Natural killer cell (primary cell): ENCODE results near the gene PTP4A2. TPM values are rescaled to one million over a fixed set of nuclear protein-coding genes. Genes with fewer than 3 reads are reported as not detected.
"Not testable (repeated sequence)": the region's sequence is repeated elsewhere in the genome, so short reads cannot be mapped to it uniquely, and the experiment has no call there.

ENCODE experiments used
- ATAC-seq, 3 donors: fragments of 150-1000 bp in 2 of 3; fragments of 200-7000 bp in 1 of 3; cut with Tn5 transposase; 1 replicate in 1 of 3; 2 replicates in 2 of 3; pipeline ENCODE4 v1.10.0; 2021; ENCODE audit warnings: mild to moderate bottlenecking in 2 of 3, moderate library complexity in 2 of 3
- DNase-seq, 2 donors: peaks; one replicate each; pipeline versions ENCODE4 v3.0.0 to v3.0.0-alpha.2; 2013 to 2021; ENCODE audit warnings: mixed read lengths in 1 of 2
- H3K27ac ChIP-seq: one replicate; pipeline ENCODE4 v1.5.1; 2013; ENCODE audit warnings: mild to moderate bottlenecking, low read length
- H3K27me3 ChIP-seq: one replicate; pipeline ENCODE4 v1.6.1; 2013; ENCODE audit warnings: low read length; ENCODE audit not compliant: control insufficient read depth, insufficient read depth
- H3K36me3 ChIP-seq: one replicate; pipeline ENCODE4 v1.6.1; 2013; ENCODE audit warnings: low read length; ENCODE audit not compliant: control insufficient read depth, insufficient read depth
- H3K4me1 ChIP-seq: one replicate; pipeline ENCODE4 v1.6.1; 2013; ENCODE audit warnings: low read length; ENCODE audit not compliant: control insufficient read depth, insufficient read depth
- H3K4me3 ChIP-seq: one replicate; pipeline ENCODE4 v1.5.1; 2013; ENCODE audit warnings: low read length
- H3K9me3 ChIP-seq: one replicate; pipeline ENCODE4 v1.6.1; 2013; ENCODE audit warnings: low read length; ENCODE audit not compliant: control insufficient read depth, insufficient read depth
- H3K27ac Mint-ChIP-seq, 2 donors: one replicate each; pipeline ENCODE4 v1.8.0; 2022; ENCODE audit warnings: mild to moderate bottlenecking in 2 of 2, mixed read lengths in 2 of 2, moderate library complexity in 1 of 2
- H3K27me3 Mint-ChIP-seq, 2 donors: one replicate each; pipeline ENCODE4 v1.8.0; 2022; ENCODE audit warnings: low read depth in 2 of 2, mixed read lengths in 2 of 2
- H3K36me3 Mint-ChIP-seq: one replicate; pipeline ENCODE4 v1.8.0; 2022; ENCODE audit warnings: mixed read lengths
- H3K4me1 Mint-ChIP-seq, 2 donors: one replicate each; pipeline ENCODE4 v1.8.0; 2022; ENCODE audit warnings: mixed read lengths in 2 of 2
- H3K4me3 Mint-ChIP-seq: one replicate; pipeline ENCODE4 v1.8.0; 2022; ENCODE audit warnings: mild to moderate bottlenecking, moderate library complexity, mixed read lengths
- H3K9me3 Mint-ChIP-seq, 2 donors: one replicate each; pipeline ENCODE4 v1.8.0; 2022; ENCODE audit warnings: mixed read lengths in 2 of 2
- WGBS: methylation state at CpG from one replicate; pipeline ENCODE4 v1.1.7; 2013; ENCODE audit warnings: missing lambda C conversion rate; ENCODE audit not compliant: insufficient coverage; 5-methylcytosine and 5-hydroxymethylcytosine counted together
- intact Hi-C: fragments of 100-400 bp; cut with micrococcal nuclease; formaldehyde crosslinking; loops from one replicate; pipeline ENCODE4 v1.14.2; 2022
- total RNA-seq, 4 donors: library from RNA; stranded (reverse); fragments of 120-200 nt in 1 of 4; gene quantifications; one replicate each; pipeline versions ENCODE4 v1.2.3 to v1.2.4, GENCODE V29; 2013 to 2022
- TF ChIP-seq, protein P1 (sequence below): fragments of 200-600 bp; IDR thresholded peaks from one replicate; pipeline ENCODE4 v1.8.0; 2022; ENCODE audit warnings: antibody characterized with exemption

The PTP4A2 gene
- total RNA-seq, 3 donors from 2014 or later (not counting 1 experiment from before 2014, with no cell fraction given), result 435 to 527 (median 443) TPM

DNA sequence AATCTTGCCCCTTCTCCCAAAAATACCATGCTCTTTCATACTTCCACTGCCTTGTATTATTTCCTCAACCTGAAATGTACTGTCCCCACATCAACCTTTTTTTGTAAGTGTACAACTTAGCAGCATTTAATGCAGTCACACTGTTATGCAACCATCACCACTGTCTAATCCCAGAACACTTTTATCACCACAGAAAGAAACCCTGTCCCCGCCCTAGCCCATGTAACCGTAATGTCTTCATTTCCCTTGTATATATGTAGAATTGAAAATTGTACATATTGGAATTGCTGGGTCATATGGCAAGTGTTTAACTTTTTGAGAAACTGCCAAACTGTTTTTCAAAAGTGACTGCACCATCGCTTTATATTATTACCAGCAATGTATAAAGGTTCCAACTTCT, 37.4 kb downstream of the PTP4A2 start:
- H3K4me1 ChIP-seq, result peaks cover 7% of the 10 kb centered on the region
- no peak overlapping the region for H3K4me3 ChIP-seq
- DNase-seq (no peak), ATAC-seq (no peak)
- H3K27me3 ChIP-seq, result no peaks in the 10 kb centered on the region
- H3K9me3 ChIP-seq, result no peaks in the 10 kb centered on the region
- H3K4me3 Mint-ChIP-seq, result no peak overlapping the region
- peaks cover 7% of the 10 kb centered on the region for H3K36me3 ChIP-seq
- peak overlapping the region; percentile 3 to 81 for H3K27ac Mint-ChIP-seq
- H3K36me3 Mint-ChIP-seq, result no peaks in the 10 kb centered on the region
- no peaks in the 10 kb centered on the region for H3K9me3 Mint-ChIP-seq
- peaks cover 53 to 57% of the 10 kb centered on the region in 2 donors for H3K4me1 Mint-ChIP-seq
- no peaks in the 10 kb centered on the region for H3K27me3 Mint-ChIP-seq
- TF ChIP-seq, protein P1, sequence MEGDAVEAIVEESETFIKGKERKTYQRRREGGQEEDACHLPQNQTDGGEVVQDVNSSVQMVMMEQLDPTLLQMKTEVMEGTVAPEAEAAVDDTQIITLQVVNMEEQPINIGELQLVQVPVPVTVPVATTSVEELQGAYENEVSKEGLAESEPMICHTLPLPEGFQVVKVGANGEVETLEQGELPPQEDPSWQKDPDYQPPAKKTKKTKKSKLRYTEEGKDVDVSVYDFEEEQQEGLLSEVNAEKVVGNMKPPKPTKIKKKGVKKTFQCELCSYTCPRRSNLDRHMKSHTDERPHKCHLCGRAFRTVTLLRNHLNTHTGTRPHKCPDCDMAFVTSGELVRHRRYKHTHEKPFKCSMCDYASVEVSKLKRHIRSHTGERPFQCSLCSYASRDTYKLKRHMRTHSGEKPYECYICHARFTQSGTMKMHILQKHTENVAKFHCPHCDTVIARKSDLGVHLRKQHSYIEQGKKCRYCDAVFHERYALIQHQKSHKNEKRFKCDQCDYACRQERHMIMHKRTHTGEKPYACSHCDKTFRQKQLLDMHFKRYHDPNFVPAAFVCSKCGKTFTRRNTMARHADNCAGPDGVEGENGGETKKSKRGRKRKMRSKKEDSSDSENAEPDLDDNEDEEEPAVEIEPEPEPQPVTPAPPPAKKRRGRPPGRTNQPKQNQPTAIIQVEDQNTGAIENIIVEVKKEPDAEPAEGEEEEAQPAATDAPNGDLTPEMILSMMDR, result no peak
- WGBS, result 100% methylated on average over 1 of the region's 3 CpGs
- intact Hi-C loops, result no loop called here
- H3K27ac ChIP-seq, result no peak overlapping the region

DNA sequence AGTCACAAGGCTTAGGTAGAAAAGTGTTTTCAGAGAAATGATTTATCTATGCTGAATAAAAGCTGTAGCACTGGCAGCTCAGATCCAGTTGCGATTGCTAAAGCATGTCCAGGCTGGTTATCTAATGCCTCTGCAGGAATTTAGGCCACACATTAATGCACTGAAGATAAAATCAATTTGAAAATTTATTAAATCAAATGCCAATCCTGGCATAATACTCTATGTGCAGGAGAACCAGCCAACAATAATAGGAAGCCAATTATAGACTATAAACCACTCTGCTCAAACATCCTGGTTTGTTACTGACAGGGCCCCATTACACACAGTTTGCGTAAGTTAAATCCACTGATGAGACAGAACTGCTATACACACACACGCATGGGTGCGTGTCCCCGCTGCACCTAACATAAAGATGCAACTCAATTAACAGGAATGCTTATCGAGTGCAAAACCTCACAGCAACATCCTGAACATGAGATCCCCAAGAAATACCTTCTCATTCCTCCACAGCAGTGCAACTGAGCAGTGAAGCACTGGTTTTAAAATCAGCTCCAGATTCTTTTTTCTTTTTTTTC, 40.6 kb downstream of the PTP4A2 start:
- no peaks in the 10 kb centered on the region for H3K9me3 Mint-ChIP-seq
- no peak overlapping the region for H3K4me3 Mint-ChIP-seq
- DNase-seq (no peak), ATAC-seq (no peak)
- Histone ChIP-seq H3K36me3 (no peaks in the 10 kb centered on the region), H3K4me1 (peaks cover 6% of the 10 kb centered on the region), H3K27ac (no peak overlapping the region), H3K4me3 (no peak overlapping the region), H3K27me3 (no peaks in the 10 kb centered on the region), H3K9me3 (no peaks in the 10 kb centered on the region)
- 95% methylated on average over 6 of the region's 6 CpGs for WGBS
- TF ChIP-seq, protein P1, result no peak
- H3K4me1 Mint-ChIP-seq, result peaks cover 36 to 41% of the 10 kb centered on the region in 2 donors
- intact Hi-C loops, result no loop called here
- H3K27me3 Mint-ChIP-seq, result no peaks in the 10 kb centered on the region
- no peaks in the 10 kb centered on the region for H3K36me3 Mint-ChIP-seq
- no peak overlapping the region for H3K27ac Mint-ChIP-seq

DNA sequence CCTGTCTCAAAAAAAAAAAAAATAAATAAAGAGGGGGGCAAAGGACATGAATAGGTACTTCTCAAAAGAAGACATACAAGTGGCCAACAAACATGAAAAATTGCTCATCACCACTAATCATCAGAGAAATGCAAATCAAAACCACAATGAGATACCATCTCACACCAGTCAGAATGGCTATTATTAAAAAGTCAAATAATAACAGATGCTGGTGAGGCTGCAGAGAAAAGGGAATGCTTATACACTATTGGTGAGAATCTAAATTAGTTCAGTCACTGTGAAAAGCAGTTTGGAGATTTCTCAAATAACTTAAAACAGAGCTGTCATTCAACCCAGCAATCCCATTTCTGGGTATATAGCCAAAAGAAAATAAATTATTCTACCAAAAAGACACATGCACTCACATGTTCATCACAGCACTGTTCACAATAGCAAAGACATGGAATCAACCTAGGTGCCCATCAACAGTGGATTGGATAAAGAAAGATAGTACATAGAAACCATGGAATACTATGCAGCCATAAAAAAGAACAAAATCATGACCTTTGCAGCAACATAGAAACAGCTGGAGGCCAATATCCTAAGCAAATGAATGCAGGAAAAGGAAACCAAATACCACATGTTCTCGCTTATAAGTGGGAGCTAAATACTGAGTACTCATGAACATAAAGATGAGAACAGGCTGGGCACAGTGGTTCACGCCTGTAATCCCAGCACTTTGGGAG, 42.5 kb downstream of the PTP4A2 start:
- H3K9me3 Mint-ChIP-seq, intact Hi-C loops, DNase-seq, H3K9me3 ChIP-seq, H3K36me3 ChIP-seq, H3K4me3 Mint-ChIP-seq, H3K27ac Mint-ChIP-seq, H3K27me3 ChIP-seq, H3K4me1 ChIP-seq, H3K4me3 ChIP-seq, ATAC-seq, H3K27me3 Mint-ChIP-seq, H3K36me3 Mint-ChIP-seq, H3K27ac ChIP-seq: not testable (repeated sequence)
- WGBS, result 86% methylated on average over 2 of the region's 2 CpGs
- H3K4me1 Mint-ChIP-seq, result peaks cover 17 to 38% of the 10 kb centered on the region in 2 donors

DNA sequence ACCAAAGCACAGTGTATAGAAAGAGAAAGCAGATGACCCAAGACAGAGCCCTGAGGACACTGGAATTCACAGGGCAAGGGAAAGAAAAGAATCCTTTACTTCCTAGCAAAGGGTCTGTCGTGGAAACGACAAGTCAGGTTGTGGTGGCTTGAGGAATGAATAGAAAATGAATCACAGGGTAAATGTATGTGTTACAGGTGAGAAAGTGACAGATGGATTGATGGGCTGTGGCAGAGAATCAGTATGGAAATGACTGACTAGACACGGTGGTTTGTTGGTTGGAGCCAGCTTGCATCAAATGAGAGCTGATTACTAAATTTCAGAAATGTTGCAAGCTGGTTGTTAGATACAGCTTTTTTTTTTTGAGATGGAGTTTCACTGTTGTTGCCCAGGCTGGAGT, 46.9 kb downstream of the PTP4A2 start:
- Mint-ChIP-seq H3K36me3 (no peaks in the 10 kb centered on the region), H3K4me1 (peaks cover 14 to 19% of the 10 kb centered on the region in 2 donors), H3K9me3 (no peaks in the 10 kb centered on the region), H3K27ac (peak overlapping the region; percentile 34 to 90), H3K4me3 (no peak overlapping the region), H3K27me3 (no peaks in the 10 kb centered on the region)
- Histone ChIP-seq H3K9me3 (no peaks in the 10 kb centered on the region), H3K36me3 (no peaks in the 10 kb centered on the region), H3K27ac (no peak overlapping the region), H3K27me3 (no peaks in the 10 kb centered on the region), H3K4me3 (no peak overlapping the region), H3K4me1 (peaks cover 19% of the 10 kb centered on the region)
- TF ChIP-seq, protein P1, result no peak
- 77% methylated on average over 3 of the region's 3 CpGs for WGBS
- ATAC-seq (no peak), DNase-seq (no peak)
- intact Hi-C loops, result no loop called here
